Kidney epithelial cell (primary cell): ENCODE data around the gene NANOGP8. TPM values are rescaled to one million over a fixed set of nuclear protein-coding genes. Genes with fewer than 3 reads are reported as not detected.

Source experiments
- DNase-seq: peaks from one replicate; pipeline ENCODE4 v3.0.0-alpha.2; 2010; ENCODE audit warnings: low read depth
- H3K27me3 ChIP-seq: 2 replicates; pipeline ENCODE4 v1.6.0; 2011; ENCODE audit warnings: low read length; ENCODE audit not compliant: control insufficient read depth, insufficient read depth
- H3K36me3 ChIP-seq: 2 replicates; pipeline ENCODE4 v1.5.1; 2011; ENCODE audit warnings: low read length; ENCODE audit not compliant: control insufficient read depth, insufficient read depth
- H3K4me3 ChIP-seq: 2 replicates; pipeline ENCODE4 v1.5.1; 2011; ENCODE audit warnings: low read depth, mild to moderate bottlenecking, control low read depth, low read length
- total RNA-seq: library from RNA; depleted of rRNA; stranded (reverse); fragments of >200 nt; gene quantifications from 2 replicates; pipeline ENCODE4 v1.2.3, GENCODE V29; 2015
- TF ChIP-seq, protein P1 (sequence below): IDR thresholded peaks from 2 replicates; pipeline ENCODE4 v1.5.1; 2011; ENCODE audit warnings: mild to moderate bottlenecking, moderate library complexity, low read length, control low read depth, inconsistent platforms; ENCODE audit not compliant: insufficient read depth, poor library complexity, severe bottlenecking

The NANOGP8 gene
- total RNA-seq, 1 donor from 2014 or later = not detected

- H3K36me3 ChIP-seq = no peaks in the 10 kb centered on the region
- no peaks in the 10 kb centered on the region for H3K27me3 ChIP-seq
- no peak for DNase-seq
- H3K4me3 ChIP-seq = no peak overlapping the region
- TF ChIP-seq, protein P1, sequence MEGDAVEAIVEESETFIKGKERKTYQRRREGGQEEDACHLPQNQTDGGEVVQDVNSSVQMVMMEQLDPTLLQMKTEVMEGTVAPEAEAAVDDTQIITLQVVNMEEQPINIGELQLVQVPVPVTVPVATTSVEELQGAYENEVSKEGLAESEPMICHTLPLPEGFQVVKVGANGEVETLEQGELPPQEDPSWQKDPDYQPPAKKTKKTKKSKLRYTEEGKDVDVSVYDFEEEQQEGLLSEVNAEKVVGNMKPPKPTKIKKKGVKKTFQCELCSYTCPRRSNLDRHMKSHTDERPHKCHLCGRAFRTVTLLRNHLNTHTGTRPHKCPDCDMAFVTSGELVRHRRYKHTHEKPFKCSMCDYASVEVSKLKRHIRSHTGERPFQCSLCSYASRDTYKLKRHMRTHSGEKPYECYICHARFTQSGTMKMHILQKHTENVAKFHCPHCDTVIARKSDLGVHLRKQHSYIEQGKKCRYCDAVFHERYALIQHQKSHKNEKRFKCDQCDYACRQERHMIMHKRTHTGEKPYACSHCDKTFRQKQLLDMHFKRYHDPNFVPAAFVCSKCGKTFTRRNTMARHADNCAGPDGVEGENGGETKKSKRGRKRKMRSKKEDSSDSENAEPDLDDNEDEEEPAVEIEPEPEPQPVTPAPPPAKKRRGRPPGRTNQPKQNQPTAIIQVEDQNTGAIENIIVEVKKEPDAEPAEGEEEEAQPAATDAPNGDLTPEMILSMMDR = no peak
These were observed 19.0 kb downstream of the NANOGP8 start for GRCh38 chr15:35066094-35066493.

DNA sequence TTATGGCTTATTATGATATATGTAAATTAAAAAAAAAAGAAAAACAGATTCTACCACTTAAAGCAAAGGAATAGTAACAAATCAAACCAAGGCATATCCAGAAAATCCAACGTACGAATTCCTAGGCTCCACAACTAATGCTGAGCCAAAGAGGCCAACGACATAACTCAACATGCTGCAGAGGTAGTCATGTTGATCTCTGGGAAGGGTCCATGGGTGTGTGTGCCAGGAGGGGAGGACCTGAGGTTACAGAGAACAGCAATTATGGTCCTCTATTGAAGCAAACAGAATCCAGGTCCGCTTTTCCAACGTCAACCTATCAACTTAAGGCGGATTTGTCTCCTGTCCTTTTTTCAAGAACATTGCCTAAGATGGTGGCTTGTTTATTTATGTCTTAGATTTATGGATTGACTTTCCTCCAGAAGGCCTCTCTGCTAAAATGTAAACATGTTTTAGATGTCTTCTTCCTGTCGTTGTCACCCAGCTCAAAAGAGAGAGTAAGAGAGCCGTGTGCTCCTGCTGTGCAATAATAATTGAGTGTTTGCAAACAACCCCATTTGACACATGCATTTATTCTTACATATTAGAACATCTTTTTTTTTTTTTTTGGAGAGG is 20.4 kb downstream of the NANOGP8 start:
- Histone ChIP-seq H3K36me3 (no peaks in the 10 kb centered on the region), H3K27me3 (no peaks in the 10 kb centered on the region), H3K4me3 (no peak overlapping the region)
- no peak for DNase-seq
- TF ChIP-seq, protein P1 = no peak

DNA sequence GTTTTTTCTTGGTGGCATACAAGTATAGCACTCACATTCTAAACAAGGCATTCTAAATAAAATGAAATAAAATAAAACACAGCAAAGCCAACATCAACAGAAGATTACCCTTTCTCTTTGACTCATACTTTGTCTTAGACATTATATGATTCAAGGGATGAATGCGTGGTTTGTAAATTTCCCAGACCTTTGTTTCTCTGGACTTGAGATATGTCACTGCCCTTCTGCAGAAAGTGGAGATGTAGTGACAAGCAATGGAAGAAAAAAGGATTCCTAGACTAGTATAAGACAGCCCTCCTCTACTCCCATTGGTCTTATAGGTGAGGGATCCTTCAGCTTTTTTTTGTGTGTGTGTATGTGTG is 22.4 kb downstream of the NANOGP8 start:
- no peak for DNase-seq
- Histone ChIP-seq H3K4me3 (no peak overlapping the region), H3K36me3 (no peaks in the 10 kb centered on the region), H3K27me3 (no peaks in the 10 kb centered on the region)
- TF ChIP-seq, protein P1 = no peak

GRCh38 chr15:35061825-35062737 is 23.0 kb downstream of the NANOGP8 start:
- Histone ChIP-seq H3K27me3 (no peaks in the 10 kb centered on the region), H3K4me3 (no peak overlapping the region), H3K36me3 (no peaks in the 10 kb centered on the region)
- no peak for DNase-seq
- TF ChIP-seq, protein P1 = no peak

DNA sequence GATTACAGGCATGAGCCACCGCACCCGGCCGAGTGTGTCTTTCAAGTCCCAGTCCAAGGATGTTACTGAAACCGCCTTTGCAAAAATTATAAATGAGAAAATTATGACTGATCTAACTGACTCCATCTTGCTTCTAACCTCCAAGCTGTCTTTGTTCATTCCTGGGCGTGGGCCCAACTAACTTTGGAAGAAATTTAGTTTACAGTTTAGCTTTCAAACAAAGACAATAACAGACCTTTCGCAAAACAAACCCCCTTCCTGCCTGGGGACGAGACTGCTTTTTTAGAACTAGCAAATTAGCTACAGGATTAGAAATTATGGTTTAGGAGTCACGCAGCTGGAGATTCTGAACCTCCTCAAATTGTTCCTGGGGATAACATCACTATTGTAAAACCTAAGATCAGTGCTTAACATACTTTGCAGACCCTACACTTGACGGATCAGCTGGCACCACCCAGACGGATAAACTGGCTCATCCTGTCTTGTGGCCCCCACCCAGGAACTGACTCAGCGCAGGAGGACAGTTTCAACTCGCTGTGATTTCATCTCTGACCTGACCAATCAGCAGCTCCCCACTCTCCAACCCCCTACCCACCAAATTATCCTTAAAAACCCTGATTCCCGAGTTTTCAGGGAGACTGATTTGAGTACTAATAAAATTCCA is 23.8 kb downstream of the NANOGP8 start:
- Histone ChIP-seq H3K36me3 (no peaks in the 10 kb centered on the region), H3K4me3 (no peak overlapping the region), H3K27me3 (no peaks in the 10 kb centered on the region)
- no peak for DNase-seq
- TF ChIP-seq, protein P1 = no peak
